Endothelial cell (in vitro differentiated cells): ENCODE data around the gene PRTG. TPM values are rescaled to one million over a fixed set of nuclear protein-coding genes. Genes with fewer than 3 reads are reported as not detected.
A peak's percentile ranks its signal among the peaks of the same experiment; 100 is the strongest.

Source experiments
- DNase-seq: peaks from one replicate; pipeline ENCODE4 v3.0.0; 2021; ENCODE audit warnings: low spot score
- H3K27ac Mint-ChIP-seq: one replicate; pipeline ENCODE4 v1.8.0; 2021; ENCODE audit warnings: mixed read lengths, inconsistent platforms; ENCODE audit not compliant: unreplicated experiment
- H3K27me3 Mint-ChIP-seq: one replicate; pipeline ENCODE4 v1.8.0; 2021; ENCODE audit warnings: mild to moderate bottlenecking, moderate library complexity, mixed read lengths, inconsistent platforms; ENCODE audit not compliant: unreplicated experiment
- H3K36me3 Mint-ChIP-seq: one replicate; pipeline ENCODE4 v1.8.0; 2021; ENCODE audit warnings: mild to moderate bottlenecking, low read depth, mixed read lengths, inconsistent platforms; ENCODE audit not compliant: unreplicated experiment
- H3K4me1 Mint-ChIP-seq: one replicate; pipeline ENCODE4 v1.8.0; 2021; ENCODE audit warnings: mild to moderate bottlenecking, mixed read lengths, inconsistent platforms; ENCODE audit not compliant: unreplicated experiment
- H3K4me3 Mint-ChIP-seq: one replicate; pipeline ENCODE4 v1.8.0; 2021; ENCODE audit warnings: mild to moderate bottlenecking, mixed read lengths, inconsistent platforms; ENCODE audit not compliant: unreplicated experiment
- H3K9me3 Mint-ChIP-seq: one replicate; pipeline ENCODE4 v1.8.0; 2021; ENCODE audit warnings: mixed read lengths, inconsistent platforms; ENCODE audit not compliant: unreplicated experiment
- CTCF ChIP-seq: fragments of 200-600 bp; sonication (generic); IDR thresholded peaks from one replicate; pipeline ENCODE4 v1.5.0; 2021; ENCODE audit warnings: antibody characterized with exemption; ENCODE audit not compliant: unreplicated experiment
- total RNA-seq: library from RNA; stranded (reverse); fragmentation: NEBNext Ultra II Directional; extraction: Animal tissue kit (Norgen Biotek cat#: 25700); gene quantifications from one replicate; pipeline ENCODE4 v1.2.1, GENCODE V29; 2021; ENCODE audit not compliant: unreplicated experiment

Gene PRTG
- total RNA-seq, 1 donor from 2014 or later = 165 TPM

GRCh38 chr15:55673287-55673686 is 69.7 kb downstream of the PRTG start:
- peaks cover 8% of the 10 kb centered on the region for H3K36me3 Mint-ChIP-seq
- H3K27ac Mint-ChIP-seq = no peak overlapping the region
- H3K4me1 Mint-ChIP-seq = no peaks in the 10 kb centered on the region
- no peak for DNase-seq
- no peaks in the 10 kb centered on the region for H3K9me3 Mint-ChIP-seq
- no peak overlapping the region for H3K4me3 Mint-ChIP-seq
- no peak for TF ChIP-seq CTCF
- no peaks in the 10 kb centered on the region for H3K27me3 Mint-ChIP-seq

GRCh38 chr15:55669270-55669669 is 73.7 kb downstream of the PRTG start:
- no peak overlapping the region for H3K27ac Mint-ChIP-seq
- no peaks in the 10 kb centered on the region for H3K4me1 Mint-ChIP-seq
- peaks cover 3% of the 10 kb centered on the region for H3K27me3 Mint-ChIP-seq
- H3K36me3 Mint-ChIP-seq = peaks cover 12% of the 10 kb centered on the region
- no peaks in the 10 kb centered on the region for H3K9me3 Mint-ChIP-seq
- DNase-seq = no peak
- no peak for TF ChIP-seq CTCF
- H3K4me3 Mint-ChIP-seq = no peak overlapping the region

GRCh38 chr15:55665605-55666227 is 77.2 kb downstream of the PRTG start:
- no peaks in the 10 kb centered on the region for H3K9me3 Mint-ChIP-seq
- H3K4me1 Mint-ChIP-seq = peaks cover 16% of the 10 kb centered on the region
- H3K36me3 Mint-ChIP-seq = peaks cover 11% of the 10 kb centered on the region
- H3K27me3 Mint-ChIP-seq = peaks cover 5% of the 10 kb centered on the region
- H3K27ac Mint-ChIP-seq = no peak overlapping the region
- no peak for DNase-seq
- no peak overlapping the region for H3K4me3 Mint-ChIP-seq
- no peak for TF ChIP-seq CTCF

GRCh38 chr15:55661428-55661827 is 81.5 kb downstream of the PRTG start:
- Mint-ChIP-seq H3K36me3 (peaks cover 9% of the 10 kb centered on the region), H3K9me3 (no peaks in the 10 kb centered on the region), H3K27me3 (peaks cover 5% of the 10 kb centered on the region), H3K27ac (peak overlapping the region; percentile 61), H3K4me3 (no peak overlapping the region), H3K4me1 (peaks cover 16% of the 10 kb centered on the region)
- TF ChIP-seq CTCF = no peak
- DNase-seq = no peak

DNA sequence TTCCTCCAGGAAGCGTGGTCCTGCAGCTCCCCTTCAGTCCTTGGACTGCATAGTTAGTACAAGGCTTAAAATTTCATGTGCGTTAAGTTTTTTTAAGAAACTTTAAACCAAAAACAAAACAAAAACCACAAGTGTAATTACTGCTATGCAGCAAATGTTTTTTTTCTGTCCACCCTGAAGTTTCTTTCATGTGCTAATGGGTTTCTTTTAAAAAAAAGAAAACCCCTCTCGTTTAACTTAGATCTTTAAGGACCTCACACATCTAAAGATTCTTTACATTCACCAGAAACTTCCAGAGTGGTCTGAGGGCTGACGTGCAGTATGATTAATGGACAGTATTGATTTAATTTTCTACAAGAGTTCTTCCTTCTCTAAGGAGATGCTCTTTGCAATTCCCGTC is 82.8 kb downstream of the PRTG start:
- H3K27ac Mint-ChIP-seq = no peak overlapping the region
- H3K9me3 Mint-ChIP-seq = no peaks in the 10 kb centered on the region
- DNase-seq = no peak
- peaks cover 2% of the 10 kb centered on the region for H3K27me3 Mint-ChIP-seq
- no peak for TF ChIP-seq CTCF
- H3K36me3 Mint-ChIP-seq = peaks cover 5% of the 10 kb centered on the region
- peaks cover 16% of the 10 kb centered on the region for H3K4me1 Mint-ChIP-seq
- no peak overlapping the region for H3K4me3 Mint-ChIP-seq
